Measurements from ENCODE around the gene KIAA1958.

The KIAA1958 gene

DNA sequence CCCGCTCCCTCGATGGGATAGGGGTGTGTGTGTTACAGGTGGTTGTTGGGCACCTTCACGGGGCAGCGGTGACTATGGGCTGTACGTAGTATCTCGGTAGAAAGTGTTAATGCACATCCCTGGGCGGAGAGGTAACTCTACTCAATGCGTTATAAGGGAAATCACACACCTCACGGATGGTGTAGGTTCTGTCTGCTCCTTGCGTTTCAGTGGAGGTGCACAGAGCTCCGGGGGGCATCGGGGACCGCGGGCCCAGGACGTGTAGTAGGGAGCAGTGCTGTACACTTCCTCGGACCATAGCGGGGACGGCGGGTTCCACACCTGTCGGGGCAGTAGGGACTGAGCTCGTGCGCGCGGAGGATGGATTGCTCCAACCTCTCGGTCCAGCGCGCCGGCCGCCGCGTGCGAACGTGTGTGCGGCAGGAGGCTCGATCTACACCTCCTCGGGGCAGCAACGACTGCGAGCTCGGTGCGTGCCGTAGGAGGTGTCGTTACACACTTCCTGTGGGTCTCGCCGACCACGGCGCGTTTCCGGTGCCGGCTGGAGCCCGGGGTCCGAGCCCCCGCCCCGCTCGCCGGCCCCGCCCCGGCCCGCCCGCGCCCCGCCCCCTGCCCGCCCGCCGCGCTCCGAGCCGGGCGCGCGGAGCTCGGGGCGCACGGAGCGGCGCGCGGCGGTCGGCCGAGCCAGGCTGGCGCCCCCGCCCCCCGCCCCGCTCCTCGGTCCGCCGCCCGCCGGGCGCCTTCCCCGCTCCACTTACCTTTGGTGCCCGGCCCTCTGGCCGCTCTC lies at the start of gene KIAA1958:
Gene KIAA1958, plus strand, starts transcription at position 607 of the 787 bp plus-strand sequence. CDS start 87,254 bp downstream, outside the sequence.
- peak; percentile 55 for DNase-seq (ENCODE audit: low spot score)

- no peak for DNase-seq (ENCODE audit: low spot score)
Measured at GRCh38 chr9:112437406-112437805, 49.2 kb upstream of the KIAA1958 start.

DNA sequence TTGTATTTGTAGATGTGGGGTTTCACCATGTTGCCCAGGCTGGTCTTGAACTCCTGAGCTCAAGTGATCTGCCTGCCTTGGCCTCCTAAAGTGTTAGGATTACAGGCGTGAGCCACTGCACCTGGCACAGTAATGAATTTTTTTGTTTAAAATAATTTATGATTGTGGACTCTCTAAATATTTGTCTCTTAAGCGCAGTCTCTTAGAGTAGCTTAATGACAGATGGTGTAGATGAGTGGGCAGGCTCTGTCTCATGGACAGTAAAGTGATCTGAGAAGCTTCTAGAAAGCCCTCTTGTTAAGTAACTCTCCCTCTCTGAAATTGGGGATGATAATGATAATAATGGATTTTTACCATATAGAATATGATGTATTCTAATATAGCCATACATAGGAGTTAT lies 47.5 kb upstream of the KIAA1958 start:
- DNase-seq (ENCODE audit: low spot score) = no peak

- DNase-seq (ENCODE audit: low spot score) = no peak
Measured at GRCh38 chr9:112439825-112440224, 46.8 kb upstream of the KIAA1958 start.

- no peak for DNase-seq (ENCODE audit: low spot score)
Measured at GRCh38 chr9:112443200-112443599, 43.4 kb upstream of the KIAA1958 start.

DNA sequence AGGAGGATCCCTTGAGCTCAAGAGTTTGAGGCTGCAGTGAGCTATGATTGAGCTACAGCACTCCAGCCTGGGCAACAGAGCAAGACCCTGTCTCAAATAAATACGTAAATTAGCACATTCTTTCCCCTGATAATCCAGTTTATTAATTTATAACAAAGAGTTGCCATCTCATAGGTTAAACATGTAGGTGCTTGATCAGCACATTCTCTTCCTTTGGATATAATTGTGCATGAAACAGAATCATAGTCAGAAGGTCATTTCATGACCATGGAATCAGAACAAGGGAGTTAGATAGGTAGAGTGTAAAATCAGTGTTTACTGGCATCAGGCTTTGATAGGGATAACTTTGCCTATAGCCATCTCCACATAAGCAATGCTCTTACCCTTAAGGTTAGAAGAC lies 43.0 kb upstream of the KIAA1958 start:
- DNase-seq (ENCODE audit: low spot score) = no peak

GRCh38 chr9:112445196-112445595 lies 41.4 kb upstream of the KIAA1958 start:
- DNase-seq (ENCODE audit: low spot score) = no peak

- no peak for DNase-seq (ENCODE audit: low spot score)
Measured at GRCh38 chr9:112446080-112446479, 40.5 kb upstream of the KIAA1958 start.

GRCh38 chr9:112446526-112446925 lies 40.1 kb upstream of the KIAA1958 start:
- DNase-seq (ENCODE audit: low spot score) = no peak

GRCh38 chr9:112447283-112447761 lies 39.3 kb upstream of the KIAA1958 start:
- no peak for DNase-seq (ENCODE audit: low spot score)

DNA sequence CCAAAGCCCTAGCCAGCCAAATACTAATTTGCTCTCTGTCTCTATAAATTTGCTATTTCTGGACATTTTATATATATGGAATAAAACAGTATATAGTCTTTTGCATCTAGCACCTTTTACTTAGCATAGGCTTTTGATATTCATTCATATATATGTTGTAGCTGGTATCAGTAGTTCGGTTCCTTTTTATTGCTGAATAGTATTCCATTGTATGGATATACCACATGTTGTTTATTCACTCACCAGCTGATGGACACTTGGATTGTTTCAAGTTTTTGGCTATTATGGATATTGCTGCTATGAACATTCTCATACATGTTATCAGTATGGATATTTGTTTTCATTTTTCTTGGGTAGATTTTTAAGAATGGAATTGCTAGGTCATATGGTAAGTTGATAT lies 23.8 kb upstream of the KIAA1958 start:
- DNase-seq (ENCODE audit: low spot score) = no peak

DNA sequence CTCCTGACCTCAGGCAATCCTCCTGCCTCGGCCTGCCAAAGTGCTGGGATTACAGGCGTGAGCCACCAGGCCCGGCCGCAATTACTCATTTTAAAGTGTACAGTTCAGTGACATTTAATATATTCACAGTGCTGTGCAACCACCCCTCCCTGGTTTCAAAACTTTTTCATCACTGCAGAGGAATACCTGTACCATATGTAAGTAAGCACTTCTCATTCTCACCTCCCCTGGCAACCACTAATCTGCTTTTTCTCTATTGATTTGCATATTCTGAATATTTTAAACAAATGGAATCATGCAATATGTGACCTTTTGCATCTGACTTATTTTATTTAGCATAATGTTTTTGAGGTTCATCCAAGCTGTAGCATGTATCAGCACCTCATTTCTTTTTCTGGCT lies 21.3 kb upstream of the KIAA1958 start:
- DNase-seq (ENCODE audit: low spot score) = no peak

GRCh38 chr9:112472996-112473395 lies 13.6 kb upstream of the KIAA1958 start:
- DNase-seq (ENCODE audit: low spot score) = no peak

GRCh38 chr9:112473986-112474385 lies 12.6 kb upstream of the KIAA1958 start:
- no peak for DNase-seq (ENCODE audit: low spot score)

- no peak for DNase-seq (ENCODE audit: low spot score)
Measured at GRCh38 chr9:112475318-112475717, 11.3 kb upstream of the KIAA1958 start.

DNA sequence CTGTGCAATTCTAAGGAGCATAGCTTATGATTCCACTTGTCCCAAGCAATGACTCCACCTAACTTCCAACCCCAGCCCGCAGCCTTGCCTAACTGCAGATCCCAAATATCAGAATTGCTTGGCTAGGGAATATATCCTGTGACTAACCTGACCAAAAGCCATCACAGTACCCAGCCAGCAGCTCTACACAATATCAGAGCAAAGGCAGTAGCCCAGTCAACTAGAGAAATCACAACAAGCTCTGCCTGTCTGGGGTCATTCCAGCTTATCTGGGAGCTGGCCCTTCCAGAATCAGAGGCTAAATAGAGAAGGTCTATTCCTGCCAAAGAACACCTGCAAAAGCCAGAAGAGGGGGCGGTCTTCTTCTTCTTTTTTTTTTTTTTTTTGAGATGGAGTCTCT lies 9.3 kb upstream of the KIAA1958 start:
- DNase-seq (ENCODE audit: low spot score) = no peak

GRCh38 chr9:112479221-112479620 lies 7.4 kb upstream of the KIAA1958 start:
- no peak for DNase-seq (ENCODE audit: low spot score)

- no peak for DNase-seq (ENCODE audit: low spot score)
Measured at GRCh38 chr9:112484607-112485006, 2.0 kb upstream of the KIAA1958 start.

DNA sequence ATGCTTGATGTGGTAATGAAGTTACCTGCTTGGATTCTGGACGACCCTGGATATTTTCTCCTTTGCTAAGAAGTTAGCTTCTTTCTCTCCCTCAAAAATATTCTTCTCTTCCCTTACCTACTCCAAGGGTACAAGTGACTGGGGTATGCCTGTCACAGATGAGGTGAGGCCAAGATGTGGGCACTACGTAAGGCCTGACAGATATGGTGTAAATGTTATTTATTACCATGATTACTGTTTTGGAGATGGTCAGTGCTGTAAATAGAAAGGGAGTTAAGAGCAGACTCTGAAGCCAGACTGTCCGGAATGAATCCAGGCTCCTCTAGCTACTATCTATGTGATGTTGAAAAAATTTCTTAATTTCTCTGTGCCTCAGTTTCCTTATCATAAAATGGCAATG lies 1.1 kb upstream of the KIAA1958 start:
- DNase-seq (ENCODE audit: low spot score) = no peak

DNA sequence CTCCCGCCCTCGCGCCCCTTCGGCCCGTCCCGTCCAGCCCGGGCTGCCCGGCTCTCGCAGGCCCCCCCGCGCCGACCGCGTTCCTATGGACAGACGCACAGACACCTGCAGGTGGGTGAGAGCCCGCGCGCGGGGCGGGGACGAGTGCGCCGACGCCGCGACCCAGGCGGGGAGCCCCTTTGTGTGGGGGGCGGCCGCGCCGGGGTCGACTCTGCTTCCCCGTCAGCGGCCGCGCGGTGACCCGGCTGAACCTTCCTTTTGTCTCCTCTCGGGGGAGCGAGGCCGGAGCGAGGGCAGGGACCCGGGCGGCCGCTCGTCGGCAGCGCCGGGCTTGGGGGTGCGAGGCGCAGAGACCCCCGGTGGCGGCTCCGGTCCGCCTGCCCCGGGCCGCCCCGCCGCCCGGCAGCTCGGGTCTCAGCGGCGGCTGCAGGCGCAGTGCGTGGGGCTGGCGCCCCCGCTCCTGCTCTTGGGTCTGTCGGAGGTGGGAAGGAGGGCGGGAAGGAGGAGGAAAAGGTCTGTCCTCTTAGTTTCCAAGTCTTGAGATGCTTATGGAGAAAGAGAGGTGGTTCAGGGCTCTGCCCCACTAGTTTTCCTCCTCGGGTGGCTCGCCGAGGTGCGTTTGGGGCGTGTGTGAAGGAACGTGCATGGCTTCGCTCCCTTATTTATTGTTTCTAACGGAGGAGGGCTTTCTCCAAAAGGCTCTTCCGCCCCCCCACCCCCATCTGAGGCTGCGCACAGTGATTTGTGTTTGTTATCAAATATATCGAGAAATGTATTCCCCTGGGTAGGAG lies 576 bp downstream of the KIAA1958 start:
- DNase-seq (ENCODE audit: low spot score) = peak; percentile 50

DNA sequence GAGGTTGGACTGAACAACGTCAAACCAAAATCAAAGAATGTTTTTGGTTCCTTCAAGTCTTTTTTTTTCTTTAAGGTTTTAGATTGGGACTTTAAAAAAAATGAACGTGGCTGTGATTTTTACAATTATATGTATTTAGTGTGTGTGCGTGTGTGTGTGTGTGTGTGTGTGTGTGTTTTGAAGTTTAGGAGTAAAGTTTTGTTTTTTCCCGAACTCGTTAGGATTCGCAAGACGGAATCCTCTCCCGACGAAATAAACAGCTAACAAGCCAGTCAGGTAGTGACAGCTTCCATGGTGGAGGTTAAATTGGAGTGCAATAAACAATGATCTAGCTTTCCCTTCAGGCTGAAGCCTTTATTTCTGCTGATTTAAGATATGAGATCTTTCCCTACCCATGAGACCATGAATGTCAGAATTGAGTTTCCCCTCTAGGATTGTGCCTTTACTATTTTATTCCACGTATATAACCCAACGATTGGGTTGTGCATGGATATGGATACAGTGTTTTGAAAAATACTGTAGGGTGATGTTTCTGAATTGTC lies 1.2 kb downstream of the KIAA1958 start:
- no peak for DNase-seq (ENCODE audit: low spot score)

DNA sequence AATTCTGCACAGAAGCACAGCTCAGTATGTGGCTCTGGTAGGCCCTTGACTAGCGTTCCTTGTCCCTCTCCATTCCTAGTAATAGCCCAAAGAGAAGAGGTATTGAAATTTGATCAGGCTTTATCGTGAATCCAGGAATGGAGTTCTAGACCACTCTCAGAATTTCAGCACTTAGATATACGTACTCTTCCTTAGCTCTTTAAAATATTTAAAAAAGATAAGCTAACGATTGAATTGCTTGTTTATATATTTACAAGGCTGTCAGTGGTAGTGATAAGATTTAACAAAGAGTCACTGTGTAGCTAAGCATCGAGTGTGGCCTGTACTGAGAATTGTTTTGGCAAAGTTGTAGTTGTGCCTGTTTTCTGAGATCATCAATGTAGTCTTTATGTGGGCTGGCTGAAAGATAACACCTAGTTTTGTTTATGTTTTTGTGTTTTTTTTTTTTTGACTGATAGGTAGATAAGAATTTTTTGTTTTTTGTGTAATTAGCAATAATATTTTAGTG lies 2.5 kb downstream of the KIAA1958 start:
- DNase-seq (ENCODE audit: low spot score) = peak; percentile 44
